GM21515 (cell line): ENCODE results near the gene TAAR9.

Experiments used
- ATAC-seq: cut with Tn5 transposase; IDR thresholded peaks from one replicate; pipeline ENCODE4 v1.9.1; 2021; ENCODE audit not compliant: unreplicated experiment

Gene TAAR9, protein sequence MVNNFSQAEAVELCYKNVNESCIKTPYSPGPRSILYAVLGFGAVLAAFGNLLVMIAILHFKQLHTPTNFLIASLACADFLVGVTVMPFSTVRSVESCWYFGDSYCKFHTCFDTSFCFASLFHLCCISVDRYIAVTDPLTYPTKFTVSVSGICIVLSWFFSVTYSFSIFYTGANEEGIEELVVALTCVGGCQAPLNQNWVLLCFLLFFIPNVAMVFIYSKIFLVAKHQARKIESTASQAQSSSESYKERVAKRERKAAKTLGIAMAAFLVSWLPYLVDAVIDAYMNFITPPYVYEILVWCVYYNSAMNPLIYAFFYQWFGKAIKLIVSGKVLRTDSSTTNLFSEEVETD

DNA sequence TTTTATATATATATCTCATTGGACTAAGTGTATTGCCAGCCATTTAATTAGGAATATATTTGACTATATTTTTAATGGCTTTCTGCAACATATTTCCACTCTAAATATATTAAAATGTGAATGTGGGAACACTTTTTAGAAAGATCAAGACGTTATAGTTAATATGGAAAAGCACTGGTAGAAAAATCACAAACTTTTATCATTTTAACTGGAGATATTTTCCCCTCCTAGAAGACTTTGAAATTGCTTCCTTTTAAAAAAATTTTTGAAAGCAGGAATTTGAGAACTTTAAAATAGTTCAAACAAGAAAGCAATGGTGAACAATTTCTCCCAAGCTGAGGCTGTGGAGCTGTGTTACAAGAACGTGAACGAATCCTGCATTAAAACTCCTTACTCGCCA, at the start of gene TAAR9:
Gene TAAR9 (plus strand): TSS at position 301 of the 400 bp plus-strand sequence. CDS start 13 bp downstream, at position 314.
- no peak for ATAC-seq

DNA sequence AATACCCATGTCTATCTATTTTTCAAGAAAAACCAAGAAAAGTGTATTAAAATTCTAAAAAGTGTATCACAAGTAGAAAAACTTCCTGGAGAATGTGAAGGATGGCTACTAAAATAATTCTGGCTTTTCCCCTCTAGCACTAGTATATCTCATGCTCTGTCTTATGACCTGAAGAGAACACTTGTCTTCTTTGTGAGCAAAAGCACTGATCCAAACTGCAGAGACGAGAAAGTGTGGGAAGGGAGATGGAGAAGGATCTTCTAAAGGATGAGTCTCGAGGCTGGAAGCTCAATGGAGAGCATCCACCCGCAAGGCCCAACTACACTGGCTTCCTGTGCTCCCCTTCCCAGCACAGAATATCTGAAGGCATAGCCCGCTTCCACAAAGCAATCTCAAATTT, 48.7 kb upstream of the TAAR9 start:
- ATAC-seq: no peak

DNA sequence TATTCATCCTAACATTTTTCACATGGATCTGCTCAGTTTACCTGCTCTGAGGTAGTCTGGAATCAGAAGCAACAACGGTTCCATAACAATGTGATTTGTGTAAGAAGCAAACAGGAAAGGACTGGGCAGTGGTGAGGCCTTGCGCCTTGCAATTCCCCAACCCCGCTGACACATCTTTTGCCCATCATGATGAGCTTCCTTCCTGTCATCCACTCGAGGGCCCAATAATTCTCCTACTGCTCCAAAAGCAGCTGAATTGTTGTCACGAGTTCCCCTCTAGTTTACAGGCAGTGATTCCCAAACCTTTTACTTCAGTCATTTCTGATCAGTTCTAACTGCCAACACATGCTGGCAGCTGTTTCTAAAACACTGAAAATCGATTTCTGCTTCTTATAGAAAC, 48.1 kb upstream of the TAAR9 start:
- peak; percentile 39 for ATAC-seq

DNA sequence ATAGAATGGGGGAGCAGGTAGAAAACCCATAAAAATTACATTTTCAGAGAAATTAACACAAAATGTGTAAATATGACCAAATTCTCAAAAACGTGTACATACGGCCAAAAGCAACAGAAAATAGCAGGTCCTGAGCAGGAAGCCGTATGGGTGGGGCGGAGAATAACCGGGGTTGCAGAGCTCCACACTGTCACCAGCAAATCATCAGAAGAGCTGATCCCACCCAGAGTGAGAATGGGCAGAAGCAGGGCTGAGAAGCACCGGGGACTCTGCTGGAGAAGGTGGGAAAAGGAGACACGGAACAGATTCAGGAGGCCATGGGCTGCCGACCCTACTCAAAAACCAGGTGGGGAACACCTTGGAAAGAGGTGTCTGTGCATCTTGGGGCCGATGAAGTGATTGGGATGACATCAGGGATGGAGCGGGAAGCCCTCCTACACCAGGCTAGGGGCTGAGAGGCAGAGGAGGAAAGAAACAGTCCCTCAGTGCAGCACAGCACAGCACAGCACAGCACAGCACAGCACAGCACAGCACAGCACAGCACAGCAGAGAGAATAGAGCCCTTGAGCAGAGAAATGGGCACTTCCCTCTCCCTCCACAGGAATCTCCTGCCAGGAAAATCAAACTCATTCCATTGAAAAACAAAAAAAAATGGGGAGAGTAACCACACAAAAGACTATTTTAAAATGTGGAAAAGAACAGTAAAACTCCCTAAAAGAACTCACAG, 47.4 kb upstream of the TAAR9 start:
- peak; percentile 60 for ATAC-seq

DNA sequence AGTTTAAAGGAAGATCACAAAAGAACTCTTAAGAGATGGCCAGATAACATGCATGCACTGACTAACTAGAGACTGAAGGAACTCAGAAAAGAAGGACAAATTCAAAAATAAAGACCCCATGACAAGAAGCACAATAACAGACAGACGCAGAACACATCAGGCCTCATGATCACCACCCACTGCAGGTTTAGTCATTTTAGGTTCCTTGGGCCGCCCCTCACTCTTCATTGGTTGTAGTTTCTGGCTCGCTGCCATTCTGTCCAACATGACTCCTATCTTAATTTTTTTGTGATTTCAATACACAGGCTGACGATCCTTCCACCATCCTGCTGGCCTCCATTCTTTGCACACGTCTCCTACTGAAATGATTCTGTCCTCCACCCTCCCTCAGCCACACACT, 46.8 kb upstream of the TAAR9 start:
- ATAC-seq: no peak

DNA sequence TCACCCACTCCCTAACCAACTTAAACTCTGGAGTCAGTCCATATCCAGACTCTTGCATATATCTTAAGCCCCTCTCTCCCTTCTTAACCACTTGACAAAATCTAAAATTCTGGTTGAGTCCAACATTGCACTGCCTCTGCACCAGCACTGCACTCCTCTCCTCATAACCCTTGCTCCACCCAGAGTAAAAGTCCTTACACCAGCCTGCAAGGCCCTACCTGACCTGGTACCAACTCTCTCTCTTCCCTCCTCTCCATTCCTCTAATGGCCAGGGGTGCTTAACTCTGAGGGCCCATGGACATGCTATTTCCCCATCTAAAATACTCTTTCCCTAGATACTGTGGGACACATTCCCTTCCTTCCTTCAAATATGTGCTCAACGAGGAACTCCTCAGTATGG, 46.2 kb upstream of the TAAR9 start:
- no peak for ATAC-seq

DNA sequence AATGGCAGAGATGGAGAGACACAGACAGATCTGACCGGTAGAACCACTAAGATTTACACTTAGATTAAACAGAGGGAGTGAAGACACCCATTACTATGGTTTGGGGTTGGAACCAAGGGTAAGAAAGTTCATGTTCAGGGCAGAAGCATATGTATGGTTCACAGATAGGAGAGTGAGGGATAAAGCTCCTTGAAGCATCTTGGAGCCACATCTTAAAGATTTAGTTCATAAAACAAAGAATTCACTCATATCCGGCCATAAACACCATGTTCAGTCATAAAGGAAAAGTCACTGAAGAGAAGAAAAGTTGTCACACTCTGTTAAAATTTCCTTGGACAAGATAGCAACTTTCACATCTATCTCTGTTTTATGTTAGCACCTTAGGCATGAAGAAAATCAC, 43.1 kb upstream of the TAAR9 start:
- ATAC-seq: no peak

DNA sequence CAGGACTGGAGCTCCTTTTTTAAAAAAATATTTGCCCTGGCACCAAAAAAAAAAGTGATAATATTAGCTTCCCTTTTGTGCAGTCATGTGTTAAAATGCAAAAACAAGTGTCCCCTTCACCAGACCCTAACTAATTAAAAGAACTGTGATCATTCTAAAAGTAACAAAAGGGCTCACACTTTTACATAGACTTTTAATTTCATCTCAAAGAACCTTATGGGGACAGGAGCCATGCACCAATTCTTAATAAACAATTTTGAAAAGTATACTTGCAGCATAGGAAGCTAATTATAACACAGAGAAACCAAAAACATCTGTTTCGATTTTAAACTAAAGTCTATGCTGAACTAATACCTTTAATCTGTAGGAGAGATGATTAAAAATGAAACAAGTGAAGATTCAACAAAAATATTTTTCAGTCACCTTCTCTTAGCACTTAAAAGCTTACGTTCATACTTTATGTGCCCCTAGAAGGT, 42.4 kb upstream of the TAAR9 start:
- ATAC-seq: peak; percentile 43

DNA sequence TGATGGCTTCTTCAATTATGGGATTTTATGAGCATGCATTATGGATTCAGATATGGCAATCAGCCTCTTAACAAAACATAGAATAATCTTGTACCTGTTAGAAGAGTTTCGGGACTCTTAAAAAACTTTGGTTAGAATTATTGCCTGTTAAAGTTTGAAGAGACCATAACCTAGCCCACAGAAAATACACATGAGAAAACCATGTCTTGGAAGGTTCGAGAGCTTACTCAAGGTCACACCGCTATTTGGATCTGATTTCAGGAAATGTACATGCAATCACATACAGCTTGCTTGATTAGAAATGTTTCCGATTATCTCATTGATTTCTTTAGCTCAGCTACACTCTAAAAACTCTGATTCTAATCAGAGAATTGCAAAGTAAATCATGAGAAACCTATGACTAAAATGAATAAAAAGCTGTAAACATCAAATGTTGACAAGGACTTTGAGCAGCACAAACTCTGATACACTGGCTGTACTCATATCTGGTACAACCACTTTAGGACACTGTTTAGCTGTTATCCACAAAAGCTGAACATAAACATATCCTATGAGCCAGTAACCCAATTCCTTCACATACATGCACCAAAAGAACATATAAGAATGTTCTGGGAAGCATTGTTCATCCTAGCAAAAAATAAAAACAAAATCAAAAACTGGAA, 41.4 kb upstream of the TAAR9 start:
- ATAC-seq: no peak

DNA sequence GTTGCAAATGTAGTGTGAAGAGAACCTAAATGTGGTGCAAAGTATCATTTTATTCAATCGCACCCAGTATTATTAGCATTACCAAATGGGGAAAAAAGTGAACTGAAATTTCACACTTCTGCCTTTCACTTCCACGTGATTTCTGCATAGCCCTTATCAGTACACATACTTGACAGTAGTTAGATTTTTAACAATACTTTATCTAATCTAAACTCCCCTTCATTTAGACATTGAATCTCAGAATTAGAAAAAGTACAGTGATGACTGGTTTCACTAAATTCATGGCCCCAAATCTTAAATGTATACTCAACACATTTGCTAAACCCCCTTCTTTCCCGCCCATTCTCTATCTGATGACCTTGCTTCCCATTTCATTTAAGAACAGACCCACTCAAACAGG, 39.4 kb upstream of the TAAR9 start:
- peak; percentile 52 for ATAC-seq

DNA sequence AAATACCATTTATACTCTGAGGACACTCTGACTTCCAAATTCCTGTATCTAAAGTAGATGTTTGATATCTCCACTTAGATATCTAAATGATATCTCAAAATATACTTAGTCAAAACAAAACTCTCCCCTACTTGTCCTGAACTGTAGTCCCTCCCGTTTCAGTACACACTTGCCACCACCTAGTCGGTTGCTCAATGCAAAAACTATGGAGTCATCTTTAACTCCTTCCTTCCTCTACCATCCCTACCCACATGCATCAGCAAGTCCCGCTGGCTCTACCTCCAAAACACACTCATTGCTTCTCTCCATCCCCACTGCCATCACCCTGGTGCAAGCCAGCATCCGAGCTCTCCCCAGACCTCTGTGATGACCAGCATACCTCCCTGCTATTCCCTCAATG, 38.3 kb upstream of the TAAR9 start:
- no peak for ATAC-seq

DNA sequence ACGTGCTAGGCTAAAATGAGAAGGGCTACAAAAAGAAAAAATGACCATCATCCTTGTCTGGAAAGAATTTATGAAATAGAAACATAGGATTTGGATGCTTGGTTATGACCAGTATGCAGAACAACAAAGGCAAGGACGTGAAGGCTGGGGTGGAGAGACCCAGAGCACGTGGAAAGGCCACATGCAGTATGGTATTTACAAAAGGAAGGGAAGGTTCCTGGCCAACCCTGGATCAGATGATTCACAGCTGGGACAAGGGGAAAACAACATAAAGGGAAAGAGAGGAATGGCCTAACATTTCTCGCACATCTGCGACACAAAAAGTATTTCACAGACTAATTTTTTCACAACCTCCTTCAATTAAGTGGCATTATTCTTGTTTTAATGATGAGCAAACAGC, 33.3 kb upstream of the TAAR9 start:
- no peak for ATAC-seq

DNA sequence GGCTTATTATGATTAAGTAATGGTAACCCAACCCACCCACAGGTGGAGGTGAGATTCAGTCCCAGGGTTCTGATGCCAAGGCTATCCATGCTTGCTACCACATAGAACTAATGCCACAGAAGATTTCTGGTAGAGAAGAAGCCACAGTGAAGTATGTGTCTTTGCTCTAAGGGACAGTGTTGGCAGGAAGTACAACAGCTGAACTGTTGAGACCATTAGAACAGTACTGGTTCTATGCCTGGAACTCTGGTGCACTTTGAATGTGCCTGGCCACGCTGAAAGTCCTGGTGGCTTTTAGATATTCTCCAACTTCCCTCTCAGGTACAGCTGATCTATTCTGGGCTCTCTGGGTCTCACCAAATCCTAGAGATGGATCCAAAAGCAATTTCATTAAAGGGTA, 32.9 kb upstream of the TAAR9 start:
- peak; percentile 49 for ATAC-seq

DNA sequence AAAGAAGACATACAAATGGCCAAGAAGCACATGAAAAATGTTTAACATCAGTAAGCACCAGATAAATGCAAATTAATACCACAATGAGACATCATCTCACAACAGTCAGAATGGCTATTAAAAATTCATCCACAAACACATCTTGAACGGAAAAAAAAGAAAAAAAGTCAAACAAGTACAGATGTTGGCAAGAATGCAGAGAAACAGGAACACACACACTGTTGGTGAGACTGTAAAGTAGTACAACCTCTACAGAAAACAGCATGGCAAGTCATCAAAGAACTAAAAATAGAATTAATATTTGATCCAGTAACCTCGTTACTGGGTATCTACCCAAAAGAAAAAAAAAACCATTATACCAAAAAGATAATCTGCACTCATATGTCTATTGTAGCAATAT, 31.6 kb upstream of the TAAR9 start:
- no peak for ATAC-seq

DNA sequence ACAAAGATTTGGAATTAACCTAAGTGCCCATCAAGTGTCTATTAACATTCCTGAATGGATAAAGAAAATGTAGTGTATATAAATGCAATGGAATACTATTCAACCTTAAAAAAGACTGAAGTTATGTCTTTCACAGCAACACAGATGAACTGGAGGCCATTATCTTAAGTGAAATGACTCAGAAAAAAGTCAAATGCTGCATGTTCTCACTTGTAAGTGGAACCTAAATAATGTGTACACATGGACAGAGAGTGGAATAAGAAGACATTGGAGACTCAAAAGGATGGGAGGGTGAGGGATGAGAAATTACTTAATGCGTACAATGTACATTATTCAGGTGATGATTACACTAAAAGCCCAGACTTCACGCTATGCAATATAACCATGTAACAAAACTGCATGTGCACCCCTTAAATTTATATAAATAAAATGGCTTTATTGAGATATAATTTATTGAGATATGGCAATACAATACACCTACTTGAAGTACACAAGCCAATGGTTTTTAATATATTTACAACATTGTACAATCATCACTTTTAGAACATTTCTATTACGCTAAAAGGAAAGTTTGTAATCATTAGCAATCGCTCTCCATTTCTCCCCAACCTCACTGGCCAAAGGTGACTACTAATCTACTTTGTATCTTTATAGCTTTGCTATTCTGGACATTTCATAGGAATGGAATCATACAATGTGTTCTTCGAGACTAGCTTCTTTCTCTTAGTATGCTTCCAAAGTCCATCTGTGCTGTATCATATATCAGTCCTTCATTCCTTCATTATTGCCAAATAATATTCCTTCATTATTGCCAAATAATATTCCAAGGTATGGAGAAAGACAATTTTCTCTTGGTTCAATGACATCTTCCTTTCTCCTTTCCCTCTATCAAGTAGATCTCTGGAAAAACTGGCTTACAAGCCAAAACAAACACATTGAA, 30.9 kb upstream of the TAAR9 start:
- no peak for ATAC-seq

DNA sequence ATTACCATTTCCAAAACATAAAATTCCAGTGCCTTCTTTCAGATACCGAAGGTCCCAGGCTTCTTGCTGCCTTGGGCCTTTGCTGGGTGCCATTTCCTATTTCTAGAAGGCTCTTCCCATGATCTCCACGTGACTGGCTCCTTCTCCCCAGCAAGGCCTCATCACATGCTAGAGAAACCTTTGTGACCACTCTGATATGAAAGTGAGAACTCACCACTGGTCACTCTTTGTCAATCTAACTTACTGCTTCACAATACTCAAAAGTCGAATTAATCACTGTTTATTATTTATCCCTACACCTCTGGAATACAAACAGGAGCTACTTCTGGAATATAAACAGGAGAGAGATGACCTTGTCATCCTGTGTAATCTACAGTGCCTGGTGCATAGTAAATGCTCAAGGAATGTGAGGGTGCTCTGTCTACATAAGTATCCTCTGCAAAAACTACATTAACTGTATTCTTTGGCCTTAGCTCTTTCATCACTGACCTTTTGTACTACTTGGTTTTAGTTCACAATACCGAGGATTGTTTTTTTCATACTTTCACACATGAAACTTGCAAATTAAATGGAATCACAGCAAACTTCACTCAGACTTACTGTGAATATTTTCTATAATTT, 26.8 kb upstream of the TAAR9 start:
- peak; percentile 19 for ATAC-seq

DNA sequence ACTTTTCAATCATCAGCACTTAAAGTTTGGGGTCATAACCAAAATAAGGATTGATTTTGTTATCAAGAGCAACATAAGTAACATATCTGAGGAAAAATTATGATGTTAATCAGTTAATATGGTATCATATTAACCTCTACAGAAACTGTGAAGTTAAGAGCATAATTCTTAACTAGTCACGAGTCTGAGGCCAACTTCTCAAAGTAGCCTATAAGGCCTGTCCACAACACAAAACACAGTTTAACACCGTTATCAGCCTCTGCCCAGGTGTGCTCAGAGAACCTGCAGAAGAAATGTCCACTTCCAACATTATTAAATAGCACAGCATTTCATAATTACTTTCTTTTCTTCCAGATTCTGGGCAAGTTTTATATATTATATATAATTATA, 26.3 kb upstream of the TAAR9 start:
- ATAC-seq: no peak

DNA sequence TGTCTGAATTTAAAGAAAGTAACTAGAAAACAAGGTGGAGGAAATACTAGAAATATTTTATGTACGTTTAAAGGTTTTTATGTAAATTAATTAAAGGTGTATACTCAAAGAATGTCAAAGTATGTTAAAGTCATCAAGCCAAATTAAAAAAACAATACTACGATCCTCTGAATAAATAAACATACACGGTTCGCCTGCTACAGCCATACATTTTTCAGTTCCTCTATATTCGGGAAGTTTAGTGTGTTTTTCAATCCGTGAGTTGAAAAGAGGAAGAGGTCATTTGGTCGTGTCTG, 25.8 kb upstream of the TAAR9 start:
- ATAC-seq: no peak

DNA sequence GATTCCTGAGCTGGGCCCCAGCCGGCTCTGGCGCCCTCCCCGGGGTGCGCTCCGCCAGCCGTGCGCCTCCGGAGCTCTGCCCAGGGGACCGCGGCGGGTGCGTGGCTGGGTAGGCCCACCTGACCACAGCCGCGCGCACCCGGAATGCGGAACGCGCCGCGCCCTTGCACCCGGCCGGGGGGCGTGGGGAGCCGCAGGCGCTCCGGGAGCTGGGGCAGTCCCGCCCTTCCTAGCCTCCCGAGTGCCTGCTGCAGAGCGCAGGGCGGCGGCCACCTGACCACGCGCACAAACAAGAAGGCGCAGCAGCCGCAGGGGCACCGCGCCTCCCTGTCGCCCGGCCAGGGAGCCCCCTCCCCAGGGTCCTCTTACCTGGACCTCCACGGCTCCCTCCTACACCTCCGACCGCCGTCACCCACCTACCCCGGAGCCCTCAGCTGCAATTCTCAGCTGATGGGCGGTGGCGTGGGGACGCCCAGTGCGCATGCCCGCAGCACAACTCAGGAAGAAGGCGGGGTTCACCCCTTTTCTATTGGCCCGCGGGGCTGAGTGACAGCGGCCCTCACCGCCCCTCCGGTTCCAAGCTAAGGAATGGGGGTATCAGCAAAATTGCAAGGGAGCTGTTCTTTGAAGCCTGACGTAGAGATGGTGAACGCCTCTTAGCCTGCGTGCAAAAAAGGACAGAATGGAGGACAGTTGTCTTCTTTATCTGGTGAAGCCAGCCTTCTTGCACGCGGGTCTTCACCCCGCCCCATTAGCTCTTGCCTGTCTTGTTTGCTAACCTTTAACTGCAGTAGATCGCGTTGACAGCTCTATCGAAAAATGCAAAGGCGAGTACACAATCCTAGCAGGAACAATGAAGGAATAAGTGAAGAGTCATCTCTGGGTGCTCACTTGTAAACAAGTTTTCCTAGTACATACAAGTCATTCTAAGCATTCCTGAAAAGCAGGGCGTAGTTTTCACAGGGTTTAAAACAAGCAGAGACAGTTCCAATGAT, 25.1 kb upstream of the TAAR9 start, which contains the start of gene STX7:
Gene STX7 (minus strand): TSS at position 479 of the 995 bp plus-strand sequence. CDS start 9,586 bp downstream, outside the sequence.
- ATAC-seq: peak; percentile 90
